Measurements from ENCODE around the gene DDX28.

DNA sequence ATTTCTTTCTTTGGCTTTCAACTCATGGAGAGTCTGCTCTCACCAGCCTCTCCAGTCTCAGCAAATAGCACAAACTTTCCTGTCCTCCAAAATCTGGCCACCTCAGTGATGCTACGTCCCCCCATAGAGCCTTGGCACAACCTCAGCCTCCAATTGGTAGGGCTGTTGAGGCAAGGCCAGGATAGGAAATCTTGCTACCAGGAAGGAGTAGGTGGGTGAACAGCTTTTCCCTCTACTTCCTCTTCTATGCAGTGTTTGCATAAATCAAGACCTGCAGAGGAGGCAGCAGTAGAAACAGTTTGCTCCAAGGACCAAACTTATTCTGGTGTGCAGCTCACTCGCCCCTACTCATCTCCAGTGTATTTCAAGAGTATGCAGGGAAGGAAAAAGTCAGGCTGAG lies 23.0 kb downstream of the DDX28 start:
- TF ChIP-seq, protein P1, sequence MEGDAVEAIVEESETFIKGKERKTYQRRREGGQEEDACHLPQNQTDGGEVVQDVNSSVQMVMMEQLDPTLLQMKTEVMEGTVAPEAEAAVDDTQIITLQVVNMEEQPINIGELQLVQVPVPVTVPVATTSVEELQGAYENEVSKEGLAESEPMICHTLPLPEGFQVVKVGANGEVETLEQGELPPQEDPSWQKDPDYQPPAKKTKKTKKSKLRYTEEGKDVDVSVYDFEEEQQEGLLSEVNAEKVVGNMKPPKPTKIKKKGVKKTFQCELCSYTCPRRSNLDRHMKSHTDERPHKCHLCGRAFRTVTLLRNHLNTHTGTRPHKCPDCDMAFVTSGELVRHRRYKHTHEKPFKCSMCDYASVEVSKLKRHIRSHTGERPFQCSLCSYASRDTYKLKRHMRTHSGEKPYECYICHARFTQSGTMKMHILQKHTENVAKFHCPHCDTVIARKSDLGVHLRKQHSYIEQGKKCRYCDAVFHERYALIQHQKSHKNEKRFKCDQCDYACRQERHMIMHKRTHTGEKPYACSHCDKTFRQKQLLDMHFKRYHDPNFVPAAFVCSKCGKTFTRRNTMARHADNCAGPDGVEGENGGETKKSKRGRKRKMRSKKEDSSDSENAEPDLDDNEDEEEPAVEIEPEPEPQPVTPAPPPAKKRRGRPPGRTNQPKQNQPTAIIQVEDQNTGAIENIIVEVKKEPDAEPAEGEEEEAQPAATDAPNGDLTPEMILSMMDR (conservative IDR thresholded peaks at IDR 0.05; ENCODE audit: low read depth, low read length) = no peak
- no peak for TF ChIP-seq EZH2 (IDR thresholded peaks at IDR 0.05; ENCODE audit: borderline replicate concordance, low read depth, low read length, poor library complexity, severe bottlenecking)
